GM23338 (cell line): ENCODE measurements around the gene HSF4. TPM values are rescaled to one million over a fixed set of nuclear protein-coding genes. Genes with fewer than 3 reads are reported as not detected.

Experiments used
- ATAC-seq: fragments of 200-7000 bp; cut with Tn5 transposase; 3 replicates; pipeline ENCODE4 v1.9.1; 2020
- DNase-seq: peaks from one replicate; pipeline ENCODE4 v3.0.0-alpha.2; 2015; ENCODE audit warnings: low spot score
- H2AFZ ChIP-seq: fragments of 200-600 bp; sonication (generic); 2 replicates; pipeline ENCODE4 v1.8.0; 2016; ENCODE audit warnings: antibody characterized with exemption, mild to moderate bottlenecking, moderate library complexity
- H3F3A ChIP-seq: fragments of 200-600 bp; sonication (generic); replicated peaks from 2 replicates; pipeline ENCODE4 v1.8.0; 2017; ENCODE audit warnings: antibody characterized with exemption, mixed run types, low read depth
- H3K27ac ChIP-seq: fragments of 200-600 bp; sonication (generic); 2 replicates; pipeline ENCODE4 v1.6.1; 2016; ENCODE audit warnings: low read depth
- H3K27me3 ChIP-seq: fragments of 200-600 bp; sonication (generic); 2 replicates; pipeline ENCODE4 v1.8.0; 2016; ENCODE audit warnings: mild to moderate bottlenecking, mixed run types, moderate library complexity; ENCODE audit not compliant: insufficient read depth
- H3K36me3 ChIP-seq: fragments of 200-600 bp; sonication (generic); 2 replicates; pipeline ENCODE4 v1.8.0; 2016; ENCODE audit warnings: mild to moderate bottlenecking; ENCODE audit not compliant: insufficient read depth
- H3K4me1 ChIP-seq: fragments of 200-600 bp; sonication (generic); 2 replicates; pipeline ENCODE4 v1.8.0; 2016; ENCODE audit warnings: mild to moderate bottlenecking, moderate library complexity; ENCODE audit not compliant: insufficient read depth
- H3K4me2 ChIP-seq: fragments of 200-600 bp; sonication (generic); 2 replicates; pipeline ENCODE4 v1.7.1; 2017; ENCODE audit warnings: mixed run types
- H3K4me3 ChIP-seq: fragments of 200-600 bp; sonication (generic); 2 replicates; pipeline ENCODE4 v1.6.1; 2016; ENCODE audit warnings: mixed run types
- H3K79me2 ChIP-seq: fragments of 200-600 bp; sonication (generic); replicated peaks from 2 replicates; pipeline ENCODE4 v1.8.0; 2017; ENCODE audit warnings: mild to moderate bottlenecking; ENCODE audit not compliant: insufficient read depth
- H3K9me2 ChIP-seq: fragments of 200-600 bp; sonication (generic); 2 replicates; pipeline ENCODE4 v1.8.0; 2017; ENCODE audit not compliant: insufficient read depth
- H4K20me1 ChIP-seq: fragments of 200-600 bp; sonication (generic); replicated peaks from 2 replicates; pipeline ENCODE4 v1.8.0; 2017; ENCODE audit warnings: mild to moderate bottlenecking; ENCODE audit not compliant: insufficient read depth
- H3K27ac Mint-ChIP-seq: 2 replicates; pipeline ENCODE4 v1.8.0; 2020; ENCODE audit warnings: inconsistent platforms, mild to moderate bottlenecking, moderate library complexity, mixed read lengths
- H3K27me3 Mint-ChIP-seq: 3 replicates; pipeline ENCODE4 v1.8.0; 2022; ENCODE audit warnings: low read depth, mild to moderate bottlenecking, moderate library complexity, mixed read lengths, inconsistent platforms; ENCODE audit not compliant: insufficient read depth, poor library complexity
- H3K36me3 Mint-ChIP-seq: 3 replicates; pipeline ENCODE4 v1.8.0; 2021; ENCODE audit warnings: low read depth, mild to moderate bottlenecking, inconsistent platforms, moderate library complexity, mixed read lengths
- H3K4me1 Mint-ChIP-seq: 3 replicates; pipeline ENCODE4 v1.8.0; 2020; ENCODE audit warnings: mild to moderate bottlenecking, inconsistent platforms, mixed read lengths
- H3K4me3 Mint-ChIP-seq: 3 replicates; pipeline ENCODE4 v1.8.0; 2021; ENCODE audit warnings: moderate library complexity, mild to moderate bottlenecking, inconsistent platforms, mixed read lengths
- H3K9me3 Mint-ChIP-seq: 3 replicates; pipeline ENCODE4 v1.8.0; 2020; ENCODE audit warnings: moderate library complexity, mild to moderate bottlenecking, inconsistent platforms, mixed read lengths
- CREB1 ChIP-seq: fragments of 250-450 bp; sonication (Bioruptor Pico); IDR thresholded peaks from 2 replicates; pipeline ENCODE4 v1.5.0; 2020; ENCODE audit warnings: low read depth, mild to moderate bottlenecking, moderate library complexity
- EZH2 ChIP-seq: fragments of 200-600 bp; sonication (generic); IDR thresholded peaks from one replicate; pipeline ENCODE4 v1.8.0; 2017; ENCODE audit warnings: antibody characterized with exemption, mild to moderate bottlenecking, low read depth; ENCODE audit not compliant: unreplicated experiment
- EZH2phosphoT487 ChIP-seq: fragments of 200-600 bp; sonication (generic); IDR thresholded peaks from one replicate; pipeline ENCODE4 v1.8.1; 2018; ENCODE audit warnings: antibody characterized with exemption; ENCODE audit not compliant: unreplicated experiment
- JUNB ChIP-seq: IDR thresholded peaks from one replicate; pipeline ENCODE4 v1.6.1; 2016; ENCODE audit warnings: antibody characterized with exemption; ENCODE audit not compliant: unreplicated experiment
- NANOG ChIP-seq: IDR thresholded peaks from 2 replicates; pipeline ENCODE4 v1.6.1; 2016; ENCODE audit warnings: antibody characterized with exemption, borderline replicate concordance
- POLR2AphosphoS5 ChIP-seq: IDR thresholded peaks from 2 replicates; pipeline ENCODE4 v1.6.1; 2016; ENCODE audit warnings: antibody characterized with exemption, low read depth
- STAT1 ChIP-seq: IDR thresholded peaks from one replicate; pipeline ENCODE4 v1.6.1; 2016; ENCODE audit warnings: antibody characterized with exemption; ENCODE audit not compliant: unreplicated experiment
- ZNF114 ChIP-seq: fragments of 250-450 bp; sonication (Bioruptor Pico); IDR thresholded peaks from 2 replicates; pipeline ENCODE4 v1.5.0; 2020; ENCODE audit warnings: mild to moderate bottlenecking, moderate library complexity
- ZNF331 ChIP-seq: fragments of 250-450 bp; sonication (Bioruptor Pico); IDR thresholded peaks from 2 replicates; pipeline ENCODE4 v1.5.0; 2020; ENCODE audit warnings: low read depth, mild to moderate bottlenecking, moderate library complexity
- polyA plus RNA-seq: library from polyadenylated mRNA; unstranded; fragments of >200 nt; fragmentation: Nextera tagmentation; extraction: Ambion mirVana; gene quantifications from 2 replicates; pipeline ENCODE4 v1.2.1, GENCODE V29; 2016
- total RNA-seq: library from RNA; depleted of rRNA; stranded (reverse); fragments of >200 nt; shearing (Covaris generic); gene quantifications from 2 replicates; pipeline ENCODE4 v1.2.3, GENCODE V29; 2014
- TF ChIP-seq, protein P1 (sequence below): IDR thresholded peaks from one replicate; pipeline ENCODE4 v1.6.1; 2018; ENCODE audit warnings: antibody characterized with exemption; ENCODE audit not compliant: unreplicated experiment
- TF ChIP-seq, protein P2 (sequence below), 2 experiments: fragments of 200-600 bp in 1 of 2; sonication (generic) in 1 of 2; conservative IDR thresholded peaks; 2 replicates each; pipeline versions ENCODE4 v1.5.1 to v1.6.1; 2016 to 2017; ENCODE audit warnings: antibody characterized with exemption in 2 of 2, low read depth in 2 of 2, mild to moderate bottlenecking in 2 of 2, moderate library complexity in 1 of 2
- TF ChIP-seq, protein P3 (sequence below): IDR thresholded peaks from 2 replicates; pipeline ENCODE4 v1.6.1; 2016; ENCODE audit warnings: antibody characterized with exemption

The HSF4 gene
- total and polyA plus RNA-seq, 2 experiments from 2014 or later, result 0.19 to 1.3 TPM

DNA sequence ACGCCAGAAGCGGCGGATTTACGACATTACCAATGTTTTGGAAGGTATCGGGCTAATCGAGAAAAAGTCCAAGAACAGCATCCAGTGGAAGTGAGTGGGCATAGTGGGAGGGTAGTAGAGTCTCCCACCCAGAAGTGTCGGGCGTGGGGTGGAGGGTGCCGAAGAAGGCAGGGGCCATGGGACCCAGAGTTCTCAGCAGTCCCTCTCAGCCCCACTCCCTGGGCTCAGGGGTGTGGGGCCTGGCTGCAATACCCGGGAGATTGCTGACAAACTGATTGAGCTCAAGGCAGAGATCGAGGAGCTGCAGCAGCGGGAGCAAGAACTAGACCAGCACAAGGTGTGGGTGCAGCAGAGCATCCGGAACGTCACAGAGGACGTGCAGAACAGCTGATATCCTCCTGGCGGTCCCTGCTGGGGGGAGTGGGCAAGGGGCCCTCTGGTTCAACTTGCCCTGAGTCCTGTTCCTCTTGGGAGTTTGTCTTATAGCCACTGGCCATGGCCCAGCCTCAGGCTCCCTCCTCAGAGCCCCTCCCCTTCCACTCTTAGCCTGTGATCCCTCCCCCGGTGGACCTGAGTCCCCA is 28.3 kb downstream of the HSF4 start (continued):
- TF ChIP-seq, protein P1, sequence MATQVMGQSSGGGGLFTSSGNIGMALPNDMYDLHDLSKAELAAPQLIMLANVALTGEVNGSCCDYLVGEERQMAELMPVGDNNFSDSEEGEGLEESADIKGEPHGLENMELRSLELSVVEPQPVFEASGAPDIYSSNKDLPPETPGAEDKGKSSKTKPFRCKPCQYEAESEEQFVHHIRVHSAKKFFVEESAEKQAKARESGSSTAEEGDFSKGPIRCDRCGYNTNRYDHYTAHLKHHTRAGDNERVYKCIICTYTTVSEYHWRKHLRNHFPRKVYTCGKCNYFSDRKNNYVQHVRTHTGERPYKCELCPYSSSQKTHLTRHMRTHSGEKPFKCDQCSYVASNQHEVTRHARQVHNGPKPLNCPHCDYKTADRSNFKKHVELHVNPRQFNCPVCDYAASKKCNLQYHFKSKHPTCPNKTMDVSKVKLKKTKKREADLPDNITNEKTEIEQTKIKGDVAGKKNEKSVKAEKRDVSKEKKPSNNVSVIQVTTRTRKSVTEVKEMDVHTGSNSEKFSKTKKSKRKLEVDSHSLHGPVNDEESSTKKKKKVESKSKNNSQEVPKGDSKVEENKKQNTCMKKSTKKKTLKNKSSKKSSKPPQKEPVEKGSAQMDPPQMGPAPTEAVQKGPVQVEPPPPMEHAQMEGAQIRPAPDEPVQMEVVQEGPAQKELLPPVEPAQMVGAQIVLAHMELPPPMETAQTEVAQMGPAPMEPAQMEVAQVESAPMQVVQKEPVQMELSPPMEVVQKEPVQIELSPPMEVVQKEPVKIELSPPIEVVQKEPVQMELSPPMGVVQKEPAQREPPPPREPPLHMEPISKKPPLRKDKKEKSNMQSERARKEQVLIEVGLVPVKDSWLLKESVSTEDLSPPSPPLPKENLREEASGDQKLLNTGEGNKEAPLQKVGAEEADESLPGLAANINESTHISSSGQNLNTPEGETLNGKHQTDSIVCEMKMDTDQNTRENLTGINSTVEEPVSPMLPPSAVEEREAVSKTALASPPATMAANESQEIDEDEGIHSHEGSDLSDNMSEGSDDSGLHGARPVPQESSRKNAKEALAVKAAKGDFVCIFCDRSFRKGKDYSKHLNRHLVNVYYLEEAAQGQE, result no peak
- TF ChIP-seq ZNF114 (CRISPR knock-in tag), result no peak
- TF ChIP-seq ZNF331 (CRISPR knock-in tag), result no peak
- TF ChIP-seq CREB1 (CRISPR knock-in tag), result no peak
- no peak for TF ChIP-seq POLR2AphosphoS5
- no peak for TF ChIP-seq EZH2phosphoT487
- TF ChIP-seq STAT1, result no peak
- TF ChIP-seq, protein P2, sequence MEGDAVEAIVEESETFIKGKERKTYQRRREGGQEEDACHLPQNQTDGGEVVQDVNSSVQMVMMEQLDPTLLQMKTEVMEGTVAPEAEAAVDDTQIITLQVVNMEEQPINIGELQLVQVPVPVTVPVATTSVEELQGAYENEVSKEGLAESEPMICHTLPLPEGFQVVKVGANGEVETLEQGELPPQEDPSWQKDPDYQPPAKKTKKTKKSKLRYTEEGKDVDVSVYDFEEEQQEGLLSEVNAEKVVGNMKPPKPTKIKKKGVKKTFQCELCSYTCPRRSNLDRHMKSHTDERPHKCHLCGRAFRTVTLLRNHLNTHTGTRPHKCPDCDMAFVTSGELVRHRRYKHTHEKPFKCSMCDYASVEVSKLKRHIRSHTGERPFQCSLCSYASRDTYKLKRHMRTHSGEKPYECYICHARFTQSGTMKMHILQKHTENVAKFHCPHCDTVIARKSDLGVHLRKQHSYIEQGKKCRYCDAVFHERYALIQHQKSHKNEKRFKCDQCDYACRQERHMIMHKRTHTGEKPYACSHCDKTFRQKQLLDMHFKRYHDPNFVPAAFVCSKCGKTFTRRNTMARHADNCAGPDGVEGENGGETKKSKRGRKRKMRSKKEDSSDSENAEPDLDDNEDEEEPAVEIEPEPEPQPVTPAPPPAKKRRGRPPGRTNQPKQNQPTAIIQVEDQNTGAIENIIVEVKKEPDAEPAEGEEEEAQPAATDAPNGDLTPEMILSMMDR (conservative IDR thresholded peaks at IDR 0.05; ENCODE audit: low read depth in 2 of 2), result no peak
- TF ChIP-seq JUNB, result no peak

DNA sequence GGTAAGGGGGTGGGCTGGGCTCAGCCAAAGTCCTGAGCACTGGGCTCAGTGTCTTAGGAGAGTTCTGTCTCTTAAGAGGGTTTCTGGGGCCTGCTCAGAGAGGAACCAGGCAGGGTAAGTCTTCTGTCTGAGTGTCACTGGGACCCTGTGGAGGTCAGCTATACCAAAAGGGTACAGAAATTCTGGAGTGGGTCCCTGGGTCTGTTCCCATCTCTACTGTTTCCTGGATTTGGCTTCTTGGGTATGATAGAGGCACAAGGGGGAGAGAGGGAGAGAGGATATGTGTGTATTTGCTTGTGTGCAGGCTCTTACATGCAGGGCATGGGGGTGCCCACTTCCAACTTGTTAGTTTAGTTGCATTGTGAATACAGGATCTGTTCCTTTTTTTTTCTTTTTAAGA is 29.0 kb downstream of the HSF4 start:
- no peaks in the 10 kb centered on the region for H3K27me3 ChIP-seq
- peaks cover 21% of the 10 kb centered on the region for H3K79me2 ChIP-seq
- peaks cover 19% of the 10 kb centered on the region; the same call in 1 of the 2 replicates for H3F3A ChIP-seq
- Mint-ChIP-seq H3K27me3 (peaks cover 10% of the 10 kb centered on the region), H3K4me3 (peak overlapping the region; percentile 93), H3K9me3 (no peaks in the 10 kb centered on the region), H3K4me1 (peaks cover 25% of the 10 kb centered on the region), H3K27ac (no peak overlapping the region), H3K36me3 (peaks cover 49% of the 10 kb centered on the region)
- H4K20me1 ChIP-seq, result peaks cover 22% of the 10 kb centered on the region
- DNase-seq (no peak), ATAC-seq (no peak)
- H3K36me3 ChIP-seq, result peaks cover 20% of the 10 kb centered on the region; the same call in 1 of the 2 replicates
- H3K4me3 ChIP-seq, result peak overlapping the region; percentile 97
- H3K4me2 ChIP-seq, result peak overlapping the region; percentile 98
- H3K27ac ChIP-seq, result no peak overlapping the region
- H2AFZ ChIP-seq, result no peak overlapping the region
- no peaks in the 10 kb centered on the region for H3K9me2 ChIP-seq
- peaks cover 13% of the 10 kb centered on the region for H3K4me1 ChIP-seq
- TF ChIP-seq POLR2AphosphoS5 (no peak), STAT1 (no peak), ZNF331 (CRISPR knock-in tag) (no peak), ZNF114 (CRISPR knock-in tag) (no peak), EZH2 (no peak), NANOG (no peak)
- TF ChIP-seq, protein P3, sequence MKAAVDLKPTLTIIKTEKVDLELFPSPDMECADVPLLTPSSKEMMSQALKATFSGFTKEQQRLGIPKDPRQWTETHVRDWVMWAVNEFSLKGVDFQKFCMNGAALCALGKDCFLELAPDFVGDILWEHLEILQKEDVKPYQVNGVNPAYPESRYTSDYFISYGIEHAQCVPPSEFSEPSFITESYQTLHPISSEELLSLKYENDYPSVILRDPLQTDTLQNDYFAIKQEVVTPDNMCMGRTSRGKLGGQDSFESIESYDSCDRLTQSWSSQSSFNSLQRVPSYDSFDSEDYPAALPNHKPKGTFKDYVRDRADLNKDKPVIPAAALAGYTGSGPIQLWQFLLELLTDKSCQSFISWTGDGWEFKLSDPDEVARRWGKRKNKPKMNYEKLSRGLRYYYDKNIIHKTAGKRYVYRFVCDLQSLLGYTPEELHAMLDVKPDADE, result no peak
- TF ChIP-seq, protein P1, result no peak
- TF ChIP-seq, protein P2 (conservative IDR thresholded peaks at IDR 0.05; ENCODE audit: low read depth in 2 of 2), result no peak
